ENCODE measurements around the gene SRGAP2C. TPM values are rescaled to one million over a fixed set of nuclear protein-coding genes. Genes with fewer than 3 reads are reported as not detected.
"Not testable (repeated sequence)": the region's sequence is repeated elsewhere in the genome, so short reads cannot be mapped to it uniquely, and the experiment has no call there.

SRGAP2C gene
- polyA plus RNA-seq, 1 donor (not counting 4 experiments of a cell fraction or from before 2014, with no cell fraction given): 4.5 TPM

- dilution Hi-C loops (cut with MboI; ENCODE audit: extremely low pct_ligation_motif_present, low sequenced_read_pairs); H3K27ac ChIP-seq (ENCODE audit: control insufficient read depth, insufficient read depth, low read length); H3K4me3 ChIP-seq (ENCODE audit: control insufficient read depth in 2 of 3, extremely low read depth in 1 of 3, insufficient read depth in 2 of 3, low read depth in 1 of 3, low read length in 3 of 3): not testable (repeated sequence)
Measured at GRCh38 chr1:121433517-121433916, 248.7 kb downstream of the SRGAP2C start.

DNA sequence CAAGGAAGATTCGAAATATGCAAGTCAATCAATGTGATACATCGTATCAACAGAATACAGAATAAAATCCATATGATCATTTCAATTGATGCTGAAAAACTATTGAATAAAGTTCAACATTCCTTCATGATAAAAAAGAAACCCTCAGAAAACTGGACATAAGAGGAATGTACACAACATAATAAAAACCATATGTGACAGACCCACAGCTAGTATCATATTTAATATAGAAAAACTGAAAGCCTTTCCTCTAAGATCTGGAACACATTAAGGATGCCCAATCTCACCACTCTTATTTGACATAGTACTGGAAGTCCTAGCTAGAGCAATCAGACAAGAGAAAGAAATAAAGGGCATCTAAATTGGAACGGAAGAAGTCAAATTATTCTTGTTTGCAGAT is 254.1 kb downstream of the SRGAP2C start:
- H3K4me3 ChIP-seq (ENCODE audit: control insufficient read depth in 2 of 3, extremely low read depth in 1 of 3, insufficient read depth in 2 of 3, low read depth in 1 of 3, low read length in 3 of 3); H3K36me3 ChIP-seq (ENCODE audit: control insufficient read depth in 2 of 2, extremely low read depth in 1 of 2, insufficient read depth in 2 of 2, low read length in 2 of 2); H3K27me3 ChIP-seq (ENCODE audit: control insufficient read depth, extremely low read depth, insufficient read depth, low read length); H4K20me1 ChIP-seq (ENCODE audit: control insufficient read depth, extremely low read depth, insufficient read depth, low read length); DNase-seq (ENCODE audit: low read depth, low spot score); H3K4me2 ChIP-seq (ENCODE audit: control insufficient read depth, extremely low read depth, insufficient read depth, low read depth, low read length); H3K9me1 ChIP-seq (ENCODE audit: control insufficient read depth, extremely low read depth, insufficient read depth, low read length); H3K4me1 ChIP-seq (ENCODE audit: control insufficient read depth, extremely low read depth, insufficient read depth, low read length); H3K9ac ChIP-seq (ENCODE audit: control insufficient read depth, extremely low read depth, insufficient read depth, low read length); H2AFZ ChIP-seq (ENCODE audit: control insufficient read depth, low read length); H3K9me3 ChIP-seq (ENCODE audit: control insufficient read depth, low read depth, low read length); H3K79me2 ChIP-seq (ENCODE audit: control insufficient read depth, insufficient read depth, low read length); dilution Hi-C loops (cut with MboI; ENCODE audit: extremely low pct_ligation_motif_present, low sequenced_read_pairs); H3K27ac ChIP-seq (ENCODE audit: control insufficient read depth, insufficient read depth, low read length); FAIRE-seq: not testable (repeated sequence)

More at GRCh38 chr1:121433517-121433916, 248.7 kb downstream of the SRGAP2C start:
- DNase-seq (ENCODE audit: low read depth, low spot score); H3K36me3 ChIP-seq (ENCODE audit: control insufficient read depth in 2 of 2, extremely low read depth in 1 of 2, insufficient read depth in 2 of 2, low read length in 2 of 2); H3K27me3 ChIP-seq (ENCODE audit: control insufficient read depth, extremely low read depth, insufficient read depth, low read length); H4K20me1 ChIP-seq (ENCODE audit: control insufficient read depth, extremely low read depth, insufficient read depth, low read length); H3K9ac ChIP-seq (ENCODE audit: control insufficient read depth, extremely low read depth, insufficient read depth, low read length); H3K4me1 ChIP-seq (ENCODE audit: control insufficient read depth, extremely low read depth, insufficient read depth, low read length); H3K4me2 ChIP-seq (ENCODE audit: control insufficient read depth, extremely low read depth, insufficient read depth, low read depth, low read length); H2AFZ ChIP-seq (ENCODE audit: control insufficient read depth, low read length); FAIRE-seq; H3K79me2 ChIP-seq (ENCODE audit: control insufficient read depth, insufficient read depth, low read length); H3K9me1 ChIP-seq (ENCODE audit: control insufficient read depth, extremely low read depth, insufficient read depth, low read length); H3K9me3 ChIP-seq (ENCODE audit: control insufficient read depth, low read depth, low read length): not testable (repeated sequence)

GRCh38 chr1:121440993-121441392 is 256.2 kb downstream of the SRGAP2C start:
- H4K20me1 ChIP-seq (ENCODE audit: control insufficient read depth, extremely low read depth, insufficient read depth, low read length): no peaks in the 10 kb centered on the region
- no peaks in the 10 kb centered on the region for H3K9me1 ChIP-seq (ENCODE audit: control insufficient read depth, extremely low read depth, insufficient read depth, low read length)
- no peak overlapping the region for H3K4me3 ChIP-seq (ENCODE audit: control insufficient read depth in 2 of 3, extremely low read depth in 1 of 3, insufficient read depth in 2 of 3, low read depth in 1 of 3, low read length in 3 of 3)
- no peaks in the 10 kb centered on the region for H3K9me3 ChIP-seq (ENCODE audit: control insufficient read depth, low read depth, low read length)
- dilution Hi-C loops (cut with MboI; ENCODE audit: extremely low pct_ligation_motif_present, low sequenced_read_pairs): no loop called here
- FAIRE-seq (no peak), DNase-seq (ENCODE audit: low read depth, low spot score) (no peak)
- no peak overlapping the region for H2AFZ ChIP-seq (ENCODE audit: control insufficient read depth, low read length)
- H3K36me3 ChIP-seq (ENCODE audit: control insufficient read depth in 2 of 2, extremely low read depth in 1 of 2, insufficient read depth in 2 of 2, low read length in 2 of 2): no peaks in the 10 kb centered on the region
- no peak overlapping the region for H3K4me2 ChIP-seq (ENCODE audit: control insufficient read depth, extremely low read depth, insufficient read depth, low read depth, low read length)
- H3K27me3 ChIP-seq (ENCODE audit: control insufficient read depth, extremely low read depth, insufficient read depth, low read length): no peaks in the 10 kb centered on the region
- H3K4me1 ChIP-seq (ENCODE audit: control insufficient read depth, extremely low read depth, insufficient read depth, low read length): no peaks in the 10 kb centered on the region
- no peak for TF ChIP-seq EZH2 (IDR thresholded peaks at IDR 0.05; ENCODE audit: low read length)
- TF ChIP-seq, protein P1, sequence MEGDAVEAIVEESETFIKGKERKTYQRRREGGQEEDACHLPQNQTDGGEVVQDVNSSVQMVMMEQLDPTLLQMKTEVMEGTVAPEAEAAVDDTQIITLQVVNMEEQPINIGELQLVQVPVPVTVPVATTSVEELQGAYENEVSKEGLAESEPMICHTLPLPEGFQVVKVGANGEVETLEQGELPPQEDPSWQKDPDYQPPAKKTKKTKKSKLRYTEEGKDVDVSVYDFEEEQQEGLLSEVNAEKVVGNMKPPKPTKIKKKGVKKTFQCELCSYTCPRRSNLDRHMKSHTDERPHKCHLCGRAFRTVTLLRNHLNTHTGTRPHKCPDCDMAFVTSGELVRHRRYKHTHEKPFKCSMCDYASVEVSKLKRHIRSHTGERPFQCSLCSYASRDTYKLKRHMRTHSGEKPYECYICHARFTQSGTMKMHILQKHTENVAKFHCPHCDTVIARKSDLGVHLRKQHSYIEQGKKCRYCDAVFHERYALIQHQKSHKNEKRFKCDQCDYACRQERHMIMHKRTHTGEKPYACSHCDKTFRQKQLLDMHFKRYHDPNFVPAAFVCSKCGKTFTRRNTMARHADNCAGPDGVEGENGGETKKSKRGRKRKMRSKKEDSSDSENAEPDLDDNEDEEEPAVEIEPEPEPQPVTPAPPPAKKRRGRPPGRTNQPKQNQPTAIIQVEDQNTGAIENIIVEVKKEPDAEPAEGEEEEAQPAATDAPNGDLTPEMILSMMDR (optimal IDR thresholded peaks at IDR 0.05 in 1 of 3, IDR thresholded peaks at IDR 0.05 in 1 of 3, conservative IDR thresholded peaks at IDR 0.05 in 1 of 3; ENCODE audit: extremely low read depth in 1 of 3, insufficient read depth in 2 of 3, low read length in 3 of 3): no peak
- no peaks in the 10 kb centered on the region for H3K79me2 ChIP-seq (ENCODE audit: control insufficient read depth, insufficient read depth, low read length)
- no peak overlapping the region for H3K27ac ChIP-seq (ENCODE audit: control insufficient read depth, insufficient read depth, low read length)
- no peak overlapping the region for H3K9ac ChIP-seq (ENCODE audit: control insufficient read depth, extremely low read depth, insufficient read depth, low read length)

Small RNAs within 50 kb of the gene (small RNA-seq; reads per million reads assigned to genes)
- 0 reads per million in 3 experiments for gene AC243994.1 (ENCODE audit: insufficient read length in 3 of 3, low read depth in 3 of 3, low replicate concordance in 1 of 3)

Other genes with a start within 250 kb of the SRGAP2C start
- 1.2 to 5.6 TPM (median 2.5 TPM) in 3 replicates for gene FAM72B, start 635 bp upstream of the SRGAP2C start, polyA plus RNA-seq